ENCODE measurements around the gene KCNQ1.

DNA sequence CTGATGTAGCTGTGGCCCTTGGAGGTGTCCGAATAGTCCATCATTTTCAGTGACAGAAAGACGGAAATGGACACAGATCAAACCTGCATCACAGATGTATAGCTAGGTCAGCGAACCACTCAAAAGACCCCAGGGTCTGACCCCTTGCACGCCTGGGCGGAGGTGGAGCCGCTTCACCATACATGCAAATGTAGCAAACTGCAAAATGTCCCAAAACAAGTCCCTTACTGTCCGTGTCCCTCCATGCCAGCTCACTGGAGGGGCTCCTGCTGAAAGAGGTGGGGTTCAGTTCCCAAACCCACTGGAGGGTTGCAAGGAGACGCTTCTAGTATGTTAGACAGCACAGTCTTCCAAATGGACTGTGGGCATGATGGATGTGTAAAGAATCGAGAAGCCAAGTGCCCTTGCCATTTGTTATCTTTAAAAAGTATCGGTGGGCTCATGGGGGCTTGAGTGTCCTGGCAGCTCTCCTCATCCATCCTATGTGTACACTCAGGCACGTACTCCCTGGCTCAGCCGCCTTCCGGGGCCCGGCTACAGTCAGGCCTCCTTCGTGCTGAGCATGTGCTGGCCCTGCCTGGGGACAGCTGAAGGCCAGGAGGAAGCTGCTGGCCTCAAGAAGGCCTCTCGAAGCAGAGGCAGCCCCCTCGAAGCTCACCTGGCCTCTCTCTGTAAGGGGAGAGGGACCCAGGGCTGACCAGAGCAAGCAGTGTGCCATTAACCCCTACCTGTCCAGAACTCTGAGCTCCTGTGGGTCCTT is 275.2 kb downstream of the KCNQ1 start:
- no peak for TF ChIP-seq EP300 (IDR thresholded peaks at IDR 0.05; ENCODE audit: low read depth)
- TF ChIP-seq, protein P1, sequence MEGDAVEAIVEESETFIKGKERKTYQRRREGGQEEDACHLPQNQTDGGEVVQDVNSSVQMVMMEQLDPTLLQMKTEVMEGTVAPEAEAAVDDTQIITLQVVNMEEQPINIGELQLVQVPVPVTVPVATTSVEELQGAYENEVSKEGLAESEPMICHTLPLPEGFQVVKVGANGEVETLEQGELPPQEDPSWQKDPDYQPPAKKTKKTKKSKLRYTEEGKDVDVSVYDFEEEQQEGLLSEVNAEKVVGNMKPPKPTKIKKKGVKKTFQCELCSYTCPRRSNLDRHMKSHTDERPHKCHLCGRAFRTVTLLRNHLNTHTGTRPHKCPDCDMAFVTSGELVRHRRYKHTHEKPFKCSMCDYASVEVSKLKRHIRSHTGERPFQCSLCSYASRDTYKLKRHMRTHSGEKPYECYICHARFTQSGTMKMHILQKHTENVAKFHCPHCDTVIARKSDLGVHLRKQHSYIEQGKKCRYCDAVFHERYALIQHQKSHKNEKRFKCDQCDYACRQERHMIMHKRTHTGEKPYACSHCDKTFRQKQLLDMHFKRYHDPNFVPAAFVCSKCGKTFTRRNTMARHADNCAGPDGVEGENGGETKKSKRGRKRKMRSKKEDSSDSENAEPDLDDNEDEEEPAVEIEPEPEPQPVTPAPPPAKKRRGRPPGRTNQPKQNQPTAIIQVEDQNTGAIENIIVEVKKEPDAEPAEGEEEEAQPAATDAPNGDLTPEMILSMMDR (IDR thresholded peaks at IDR 0.05), result no peak
- no peak for TF ChIP-seq POLR2AphosphoS5 (IDR thresholded peaks at IDR 0.05)
- no peak for TF ChIP-seq POLR2A (IDR thresholded peaks at IDR 0.05)
